Osteoblast (primary cell): ENCODE measurements around the gene SV2B. TPM values are rescaled to one million over a fixed set of nuclear protein-coding genes. Genes with fewer than 3 reads are reported as not detected.

Source experiments
- DNase-seq: peaks from one replicate; pipeline ENCODE4 v3.0.0; 2011; ENCODE audit warnings: low spot score, mixed read lengths; ENCODE audit not compliant: insufficient read length; ENCODE audit errors: missing footprints
- H2AFZ ChIP-seq: 2 replicates; pipeline ENCODE4 v1.6.0; 2011; ENCODE audit warnings: mild to moderate bottlenecking, low read length
- H3K27ac ChIP-seq: 2 replicates; pipeline ENCODE4 v1.5.1; 2011; ENCODE audit warnings: mild to moderate bottlenecking, low read depth, low read length, moderate library complexity
- H3K27me3 ChIP-seq: 2 replicates; pipeline ENCODE4 v1.6.0; 2012; ENCODE audit warnings: mild to moderate bottlenecking, control low read depth, inconsistent platforms, low read length, moderate library complexity; ENCODE audit not compliant: insufficient read depth
- H3K36me3 ChIP-seq: 2 replicates; pipeline ENCODE4 v1.5.1; 2011; ENCODE audit warnings: mild to moderate bottlenecking, low read length, control low read depth, moderate library complexity; ENCODE audit not compliant: insufficient read depth
- H3K4me1 ChIP-seq: 2 replicates; pipeline ENCODE4 v1.5.1; 2011; ENCODE audit warnings: mild to moderate bottlenecking, low read length, control low read depth, moderate library complexity; ENCODE audit not compliant: insufficient read depth
- H3K4me2 ChIP-seq: 2 replicates; pipeline ENCODE4 v1.6.0; 2011; ENCODE audit warnings: mild to moderate bottlenecking, low read length; ENCODE audit not compliant: insufficient read depth
- H3K4me3 ChIP-seq: fragments of 200-600 bp; sonication (generic); 3 replicates; pipeline ENCODE4 v1.5.1; 2012; ENCODE audit warnings: mild to moderate bottlenecking, low read length, inconsistent platforms; ENCODE audit not compliant: insufficient read depth
- H3K79me2 ChIP-seq: 2 replicates; pipeline ENCODE4 v1.6.0; 2012; ENCODE audit warnings: mild to moderate bottlenecking, low read length, control low read depth, inconsistent platforms; ENCODE audit not compliant: insufficient read depth
- H3K9me3 ChIP-seq: 2 replicates; pipeline ENCODE4 v1.5.1; 2011; ENCODE audit warnings: low read depth, low read length, control low read depth
- H4K20me1 ChIP-seq: 2 replicates; pipeline ENCODE4 v1.6.0; 2012; ENCODE audit warnings: mild to moderate bottlenecking, low read length, control low read depth; ENCODE audit not compliant: insufficient read depth
- CTCF ChIP-seq: IDR thresholded peaks from 2 replicates; pipeline ENCODE4 v1.5.1; 2011; ENCODE audit warnings: mild to moderate bottlenecking, low read depth, low read length, moderate library complexity; ENCODE audit errors: extremely low read depth
- total RNA-seq: library from RNA; depleted of rRNA; stranded (reverse); fragments of >200 nt; gene quantifications from 2 replicates; pipeline ENCODE4 v1.2.3, GENCODE V29; 2012

SV2B gene
- total RNA-seq, 1 donor = not detected

- Histone ChIP-seq H3K4me3 (no peak overlapping the region), H3K4me2 (no peak overlapping the region), H2AFZ (no peak overlapping the region), H4K20me1 (no peaks in the 10 kb centered on the region), H3K27me3 (no peaks in the 10 kb centered on the region), H3K27ac (no peak overlapping the region), H3K36me3 (no peaks in the 10 kb centered on the region), H3K9me3 (no peaks in the 10 kb centered on the region), H3K79me2 (no peaks in the 10 kb centered on the region), H3K4me1 (no peaks in the 10 kb centered on the region)
- no peak for TF ChIP-seq CTCF
- no peak for DNase-seq
Measured at GRCh38 chr15:91253605-91254004, 153.5 kb downstream of the SV2B start.

- no peak overlapping the region for H3K27ac ChIP-seq
- H3K36me3 ChIP-seq = no peaks in the 10 kb centered on the region
- no peaks in the 10 kb centered on the region for H3K79me2 ChIP-seq
- H3K4me2 ChIP-seq = no peak overlapping the region
- no peaks in the 10 kb centered on the region for H3K9me3 ChIP-seq
- no peak for TF ChIP-seq CTCF
- H4K20me1 ChIP-seq = no peaks in the 10 kb centered on the region
- no peak overlapping the region for H3K4me3 ChIP-seq
- no peak for DNase-seq
- no peak overlapping the region for H2AFZ ChIP-seq
- H3K4me1 ChIP-seq = no peaks in the 10 kb centered on the region
- H3K27me3 ChIP-seq = no peaks in the 10 kb centered on the region
Measured at GRCh38 chr15:91254766-91255165, 154.7 kb downstream of the SV2B start.

- H3K27me3 ChIP-seq = no peaks in the 10 kb centered on the region
Measured at GRCh38 chr15:91255670-91256192, 155.7 kb downstream of the SV2B start.

More at GRCh38 chr15:91255670-91256192, 155.7 kb downstream of the SV2B start:
- no peaks in the 10 kb centered on the region for H3K79me2 ChIP-seq
- no peaks in the 10 kb centered on the region for H4K20me1 ChIP-seq
- DNase-seq = no peak
- no peak overlapping the region for H3K4me3 ChIP-seq
- H2AFZ ChIP-seq = no peak overlapping the region
- H3K4me1 ChIP-seq = no peaks in the 10 kb centered on the region
- no peaks in the 10 kb centered on the region for H3K9me3 ChIP-seq
- TF ChIP-seq CTCF = no peak
- H3K36me3 ChIP-seq = no peaks in the 10 kb centered on the region
- H3K4me2 ChIP-seq = no peak overlapping the region
- H3K27ac ChIP-seq = no peak overlapping the region
